HG03378 (cell line): Measurements from ENCODE around the gene DENND1C.
"Not testable (repeated sequence)": the region's sequence is repeated elsewhere in the genome, so short reads cannot be mapped to it uniquely, and the experiment has no call there.

Experiments used
- ATAC-seq: cut with Tn5 transposase; IDR thresholded peaks from one replicate; pipeline ENCODE4 v1.9.1; 2021; ENCODE audit warnings: mild to moderate bottlenecking, moderate library complexity; ENCODE audit not compliant: unreplicated experiment

The DENND1C gene

DNA sequence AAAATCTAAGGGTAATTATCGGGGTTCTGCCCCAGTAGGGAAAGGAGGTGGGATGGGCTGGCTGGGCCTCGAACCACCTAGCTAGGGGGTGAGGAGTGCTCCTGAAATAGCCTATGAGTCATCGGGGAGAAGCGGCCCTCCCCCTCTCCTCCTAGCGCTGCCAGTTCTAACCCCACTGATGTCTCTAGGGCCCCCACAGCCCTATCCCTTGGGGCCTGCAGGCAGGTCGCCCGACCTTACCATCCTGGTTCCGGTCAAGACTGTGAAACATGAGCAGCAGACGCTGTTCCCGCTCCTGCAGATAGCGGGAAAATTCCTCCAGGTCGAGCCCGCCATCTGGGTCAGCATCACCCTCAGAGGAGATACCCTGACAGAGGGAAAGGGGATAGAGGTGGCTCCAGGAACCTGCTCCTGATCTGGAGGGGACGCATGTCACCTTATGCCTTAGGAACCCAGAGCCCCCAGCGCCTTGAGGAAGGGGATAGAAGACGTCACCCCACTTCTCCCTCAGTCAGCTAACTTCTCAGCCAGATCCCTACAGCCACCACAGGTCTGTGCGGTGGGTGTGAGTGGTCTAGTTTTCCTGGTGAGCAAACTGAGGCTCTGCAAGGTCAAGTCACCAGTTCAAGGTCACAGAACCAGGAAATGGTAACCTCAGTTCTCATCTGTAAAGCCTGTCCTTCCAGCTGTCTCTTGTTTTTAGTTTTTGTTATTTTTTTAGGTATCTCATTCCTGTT, 23.5 kb downstream of the DENND1C start:
- ATAC-seq, result no peak

DNA sequence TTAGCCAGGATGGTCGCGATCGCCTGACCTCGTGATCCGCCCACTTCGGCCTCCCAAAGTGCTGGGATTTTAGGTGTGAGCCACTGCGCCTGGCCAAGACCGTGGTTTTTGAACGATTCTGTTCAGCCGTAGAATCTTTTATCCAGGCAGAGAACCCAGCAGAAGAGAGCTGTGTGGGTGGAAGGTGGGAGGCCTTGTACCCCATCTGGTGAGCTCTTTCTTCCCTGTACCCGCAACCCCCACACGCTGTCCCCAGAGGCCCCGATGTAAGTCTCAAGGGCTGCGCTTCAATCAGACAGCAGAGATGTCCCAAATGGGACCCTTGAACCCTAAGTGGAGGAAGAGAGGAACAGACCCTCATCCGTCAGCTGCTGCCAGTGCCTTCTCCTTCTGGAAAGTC, 25.7 kb downstream of the DENND1C start:
- ATAC-seq, result no peak

DNA sequence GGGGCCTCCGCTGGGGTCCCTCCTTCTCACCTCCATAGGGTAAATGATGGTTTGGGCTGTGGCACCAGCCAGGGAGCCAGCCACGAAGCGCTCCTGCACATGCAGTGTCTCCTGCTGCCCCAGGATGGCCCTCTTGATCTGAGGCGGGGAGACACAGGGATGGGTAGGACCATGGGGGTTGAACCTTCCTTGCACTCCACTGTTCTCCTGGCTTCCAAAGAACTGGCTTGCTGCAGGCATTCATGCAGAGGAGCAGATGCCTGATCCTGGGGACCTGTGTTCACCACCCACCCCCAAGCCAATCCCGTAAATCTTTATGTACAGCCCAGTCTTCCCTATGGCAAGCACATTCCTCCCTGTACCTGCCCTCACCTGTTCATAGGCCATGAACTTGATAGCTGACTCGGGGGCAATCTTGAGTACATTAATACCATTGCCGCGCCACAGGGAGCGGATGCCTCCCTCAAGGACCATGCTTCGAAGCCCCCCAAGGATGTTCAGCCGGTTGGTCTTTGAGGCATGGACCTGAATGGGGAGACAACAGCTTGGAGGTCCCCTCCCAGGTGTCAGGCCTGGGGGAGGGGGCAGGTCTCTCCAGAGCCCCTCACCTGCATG, 27.5 kb downstream of the DENND1C start:
- ATAC-seq, result no peak

DNA sequence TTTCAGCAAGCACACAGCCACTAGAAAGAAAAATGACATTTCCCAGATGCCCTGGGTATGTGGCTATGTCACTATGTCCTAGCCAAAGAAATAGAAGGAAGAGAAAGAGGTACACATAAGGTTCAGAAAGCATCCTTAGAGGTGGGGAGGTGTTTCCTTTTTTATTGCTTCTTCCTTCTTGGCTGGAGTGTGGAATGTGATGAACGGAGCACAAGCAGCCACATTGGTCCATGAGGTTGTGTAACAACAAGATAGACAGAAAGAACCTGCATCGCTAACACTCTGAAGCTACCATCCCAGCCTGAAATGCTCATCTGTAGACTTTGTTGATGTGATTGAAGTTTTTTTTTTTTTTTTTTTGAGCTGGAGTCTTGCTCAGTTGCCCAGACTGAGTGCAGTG, 28.7 kb downstream of the DENND1C start:
- ATAC-seq, result no peak

DNA sequence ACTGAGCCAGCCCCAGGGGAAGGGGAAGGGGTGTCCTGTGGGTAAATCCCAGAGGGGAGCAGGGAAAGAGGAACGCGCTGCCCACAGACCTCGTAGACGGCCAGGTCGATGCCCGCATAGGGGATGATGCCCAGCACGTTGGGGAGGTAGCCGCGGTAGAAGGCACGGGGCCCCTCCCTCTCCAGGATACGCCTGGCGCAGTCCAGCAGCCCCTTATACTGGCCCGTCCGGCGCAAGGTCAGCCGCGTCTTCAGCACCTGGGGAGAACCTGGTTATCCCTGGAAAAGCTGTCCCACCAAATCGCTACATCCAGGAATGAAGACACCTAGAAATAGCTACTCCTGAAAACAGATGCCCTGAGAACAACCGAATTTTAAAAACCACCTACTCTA, 29.4 kb downstream of the DENND1C start:
- no peak for ATAC-seq

DNA sequence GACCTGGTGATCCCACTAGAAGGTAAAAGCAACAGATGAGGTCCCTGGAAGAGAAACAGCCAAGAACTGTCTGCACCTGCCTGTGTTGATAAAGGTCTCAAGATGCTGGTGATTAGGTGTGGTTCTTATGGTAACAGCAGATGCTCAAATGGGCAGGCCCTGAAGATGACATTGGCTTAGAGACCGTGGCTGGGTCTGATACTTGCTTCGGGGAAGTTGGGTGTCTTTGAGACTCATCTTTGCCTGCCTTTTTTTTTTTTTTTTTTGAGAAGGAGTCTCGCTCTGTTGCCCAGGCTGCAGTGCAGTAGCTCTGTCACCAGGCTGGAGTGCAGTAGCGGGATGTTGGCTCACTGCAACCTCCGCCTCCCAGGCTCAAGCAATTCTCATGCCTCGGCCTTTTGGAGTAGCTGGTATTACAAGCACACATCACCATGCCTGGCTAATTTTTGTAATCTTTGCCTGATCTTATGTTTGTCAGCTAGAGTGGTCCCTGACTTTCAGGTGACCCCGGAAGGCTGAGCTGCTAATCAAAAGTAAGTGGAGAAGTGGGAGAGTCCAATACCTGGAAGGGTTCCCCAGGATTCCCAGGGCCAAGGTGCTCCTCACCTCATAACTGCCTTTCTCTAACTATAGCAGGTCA, 29.9 kb downstream of the DENND1C start:
- no peak for ATAC-seq

DNA sequence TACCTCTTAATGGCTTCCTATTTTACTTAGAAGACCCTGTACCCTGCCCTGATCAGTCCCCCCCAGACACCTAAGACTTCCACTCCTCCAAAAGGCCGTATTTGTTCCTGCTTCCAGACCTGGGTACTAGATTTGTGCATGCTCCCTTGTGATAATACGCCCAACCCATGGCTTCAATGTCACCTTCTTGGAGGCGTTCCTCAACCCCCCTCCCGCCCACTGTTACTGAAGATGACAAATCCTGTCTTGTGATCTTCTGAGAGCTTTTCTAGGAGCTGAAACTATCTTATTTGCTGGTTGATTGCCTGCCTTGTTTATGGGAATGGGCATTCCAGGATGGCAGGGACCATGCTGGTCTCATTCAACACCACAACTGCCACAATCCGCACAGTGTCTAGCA, 31.4 kb downstream of the DENND1C start:
- no peak for ATAC-seq

DNA sequence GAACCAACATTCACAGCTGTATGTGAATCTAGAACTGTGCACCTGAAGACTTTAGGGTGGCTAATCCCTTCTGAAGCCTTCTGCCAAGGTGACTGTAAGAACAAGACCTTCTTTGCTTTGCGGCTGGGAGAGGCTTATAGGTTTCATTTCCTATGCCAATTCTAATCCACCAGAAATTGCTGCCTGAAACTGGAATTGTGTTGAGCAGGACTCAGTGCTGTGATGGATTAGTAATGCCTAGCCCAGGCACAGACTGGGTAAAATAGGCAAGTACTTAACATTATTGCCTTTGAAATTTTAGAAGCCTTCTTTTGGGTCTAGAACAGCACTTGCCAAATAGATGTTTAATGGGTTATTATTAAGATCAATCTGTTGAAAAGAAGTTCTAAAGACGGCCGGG, 33.5 kb downstream of the DENND1C start:
- ATAC-seq, result no peak

DNA sequence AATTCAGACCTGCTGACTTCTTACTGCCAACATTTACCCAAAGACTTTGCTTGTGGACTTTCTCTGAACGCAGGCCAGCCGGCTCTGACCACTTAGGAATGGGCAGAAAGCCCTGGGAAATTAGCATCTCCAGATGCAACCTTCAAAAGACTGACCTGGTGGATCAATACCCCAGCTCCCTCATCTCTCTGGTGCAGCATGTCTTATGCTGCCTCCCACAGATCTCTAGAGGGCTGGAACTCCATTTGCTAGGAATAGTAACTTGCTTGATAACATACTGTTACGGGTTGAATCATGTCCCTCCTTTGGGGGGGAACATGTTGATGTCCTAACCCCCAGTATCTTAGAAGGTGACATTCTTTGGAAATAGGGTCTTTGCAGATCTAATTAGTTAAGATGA, 35.1 kb downstream of the DENND1C start:
- no peak for ATAC-seq

DNA sequence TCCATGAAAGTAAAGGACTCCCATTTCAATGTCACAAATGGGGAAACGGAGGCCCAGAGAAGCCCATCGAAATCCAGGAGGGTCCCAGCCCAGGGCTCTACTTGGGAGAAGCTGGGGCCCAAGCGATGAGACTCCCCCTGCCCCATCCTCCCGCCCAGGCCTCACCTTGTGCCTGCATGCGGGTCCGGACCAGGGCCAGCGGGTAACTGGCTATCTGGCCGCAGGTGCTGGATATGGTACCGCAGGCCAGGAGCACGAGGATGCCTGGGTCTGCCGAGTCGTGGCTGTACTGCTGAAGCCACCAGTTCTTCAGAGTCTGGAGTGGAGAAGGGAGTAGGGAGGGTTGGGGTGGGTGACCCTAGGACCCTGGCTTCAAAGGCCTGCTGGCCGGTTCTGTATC, 37.6 kb downstream of the DENND1C start:
- no peak for ATAC-seq

DNA sequence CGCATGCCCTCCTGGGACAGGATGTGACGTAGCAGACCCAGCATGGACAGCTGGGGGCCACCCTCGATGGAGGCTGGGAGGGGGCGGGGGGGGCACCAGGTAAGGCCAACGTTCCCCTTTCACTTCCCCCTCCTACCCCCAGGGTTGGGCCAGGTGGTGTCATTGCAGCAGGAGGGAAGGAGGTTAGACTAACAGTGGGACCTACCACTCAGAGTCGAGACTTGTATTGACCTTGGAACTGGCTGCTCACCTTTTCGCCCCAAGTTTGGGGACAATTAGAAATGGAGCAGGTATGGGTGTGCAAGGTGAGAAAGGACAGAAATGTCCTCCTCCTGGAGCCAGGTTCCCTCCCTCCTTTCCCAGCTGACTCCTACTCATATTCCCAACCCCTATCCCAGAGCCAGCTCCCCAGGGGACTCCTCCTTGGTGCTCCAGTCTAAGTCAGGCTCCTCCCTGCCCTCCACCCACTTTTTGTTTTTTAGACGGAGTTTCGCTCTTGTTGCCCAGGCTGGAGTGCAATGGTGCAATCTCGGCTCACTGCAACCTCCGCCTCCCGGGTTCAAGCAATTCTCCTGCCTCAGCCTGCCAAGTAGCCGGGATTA, 39.4 kb downstream of the DENND1C start:
- ATAC-seq, result no peak

DNA sequence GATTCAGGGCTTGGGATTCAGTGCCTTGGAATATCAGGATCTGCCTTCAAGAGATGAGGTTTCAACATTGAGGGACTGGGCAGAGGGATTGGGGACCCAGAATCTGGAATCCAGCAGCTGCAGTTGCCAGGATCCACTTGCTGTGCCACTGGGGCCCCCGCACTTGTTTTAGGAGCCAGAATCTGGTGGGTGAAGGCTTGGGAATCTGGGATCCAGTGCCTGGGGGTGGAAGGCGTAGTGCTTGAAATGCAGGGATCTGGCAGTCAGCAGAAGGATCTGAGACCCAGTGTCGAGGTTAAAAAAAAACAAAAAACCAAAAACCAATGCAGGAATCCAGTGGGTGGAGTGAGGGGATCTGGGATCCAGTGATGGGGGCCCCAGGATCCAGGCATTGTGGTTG, 40.7 kb downstream of the DENND1C start:
- ATAC-seq, result no peak

DNA sequence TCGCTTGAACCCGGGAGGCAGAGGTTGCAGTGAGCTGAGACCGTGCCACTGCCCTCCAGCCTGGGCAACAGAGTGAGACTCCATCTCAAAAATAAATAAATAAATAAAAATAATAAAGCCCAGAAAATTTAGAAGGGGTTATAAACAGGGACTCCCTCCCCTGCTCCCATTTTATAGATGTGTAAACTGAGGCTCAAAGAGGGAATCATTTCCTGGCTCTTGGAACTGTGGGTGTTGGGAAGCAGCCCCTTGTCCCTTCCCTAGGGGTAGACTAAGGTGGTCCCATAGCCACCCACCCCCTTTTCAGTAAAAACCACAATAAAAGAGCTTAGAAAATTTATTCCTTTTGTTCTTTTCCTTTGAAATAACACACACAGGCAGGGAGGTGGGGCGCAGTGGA, 41.8 kb downstream of the DENND1C start:
- no peak for ATAC-seq

DNA sequence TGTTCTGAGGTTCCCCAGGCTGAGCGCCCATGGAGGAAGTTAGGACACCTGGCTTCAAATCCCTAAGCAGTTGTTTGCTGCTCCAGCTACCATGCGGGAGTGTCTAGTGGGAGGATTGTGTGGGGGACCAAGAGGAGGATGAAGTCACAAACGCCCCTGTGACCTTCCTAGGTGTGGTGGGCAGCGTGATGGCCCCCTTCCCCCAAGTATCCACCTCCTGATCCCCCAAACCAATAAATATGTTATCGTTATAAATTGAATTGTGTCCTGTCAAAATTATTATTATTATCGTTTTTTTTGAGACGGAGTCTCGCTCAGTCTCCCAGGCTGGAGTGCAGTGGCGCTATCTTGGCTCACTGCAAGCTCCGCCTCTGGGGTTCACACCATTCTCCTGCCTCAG, 47.9 kb downstream of the DENND1C start, which contains the start of gene SLC25A41:
Gene SLC25A41 (minus strand): TSS at position 101 of the 400 bp plus-strand sequence. CDS start 70 bp downstream, at position 31.
- ATAC-seq, result no peak

DNA sequence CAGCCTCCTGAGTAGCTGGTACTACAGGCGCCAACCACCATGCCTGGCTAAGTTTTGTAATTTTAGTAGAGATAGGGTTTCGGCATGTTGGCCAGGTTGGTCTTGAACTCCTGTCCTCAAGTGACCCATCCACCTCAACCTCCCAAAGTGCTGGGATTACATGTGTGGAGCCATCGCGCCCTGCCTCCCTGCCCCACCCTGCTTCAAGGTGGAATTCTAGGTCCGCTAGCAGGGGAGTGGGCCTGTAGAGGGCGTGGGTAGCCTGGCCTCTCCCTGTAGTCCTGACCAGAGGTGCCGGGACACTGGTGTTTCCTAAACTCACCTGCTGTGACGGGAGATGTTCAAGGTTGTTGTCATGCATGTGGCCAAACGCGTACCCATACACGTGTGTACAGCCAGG, 48.4 kb downstream of the DENND1C start:
- no peak for ATAC-seq

DNA sequence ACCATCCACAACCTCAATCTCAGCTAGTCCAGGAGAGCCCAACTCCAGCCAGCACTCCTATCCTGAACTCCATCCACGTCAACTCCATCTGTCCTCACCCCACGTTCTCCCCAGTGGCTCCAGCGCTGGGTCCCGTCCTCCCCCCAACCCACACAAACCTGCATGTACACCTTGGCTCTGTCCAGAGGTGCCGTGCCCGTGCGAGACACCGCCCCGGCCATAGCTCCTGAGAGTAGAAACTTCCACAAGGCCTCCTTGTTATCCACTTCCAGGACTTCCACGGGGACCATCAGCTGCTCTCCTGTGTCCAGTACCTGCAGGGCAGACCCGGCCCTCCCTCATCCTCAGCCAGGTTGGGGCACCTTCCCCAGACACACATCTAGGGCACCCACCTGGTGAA, 49.7 kb downstream of the DENND1C start:
- ATAC-seq, result no peak

DNA sequence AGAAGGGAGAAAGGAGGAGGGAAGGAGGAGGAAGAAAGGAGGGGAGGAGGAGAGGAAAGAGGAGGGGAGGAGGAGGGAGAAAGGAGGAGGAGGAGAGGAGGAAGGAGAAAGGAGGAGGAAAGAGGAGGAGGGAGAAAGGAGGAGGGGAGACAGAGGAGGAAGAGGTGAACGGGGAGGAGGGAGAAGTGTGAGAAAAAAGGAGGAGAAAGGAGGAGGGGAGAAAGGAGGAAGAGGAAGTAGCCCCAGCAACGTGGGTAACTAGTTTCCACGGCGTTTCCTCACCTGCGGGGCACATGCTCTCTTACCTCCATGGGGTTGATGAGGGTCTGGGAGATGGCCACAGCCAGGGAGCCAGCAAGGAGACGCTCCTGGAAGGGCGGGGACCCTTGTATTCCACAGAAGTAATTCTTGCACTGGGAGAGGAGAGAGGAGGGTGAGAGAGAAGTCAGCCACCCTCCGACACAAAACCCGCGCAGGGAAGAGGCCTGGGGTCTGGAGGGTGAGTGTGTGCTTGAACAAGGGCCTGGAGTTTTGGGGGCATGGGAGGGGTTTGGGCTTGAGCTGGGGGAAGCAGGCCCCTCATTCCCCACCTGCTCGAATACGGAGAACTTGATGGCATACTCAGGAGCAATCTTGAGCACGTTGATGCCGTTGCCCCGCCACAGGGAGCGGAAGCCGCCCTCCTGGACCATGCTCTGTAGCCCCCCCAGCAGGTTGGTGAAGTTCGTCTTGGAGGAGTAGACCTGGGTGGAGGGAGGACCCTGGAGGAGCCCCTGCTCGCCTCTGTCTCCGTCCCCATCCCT, 52.0 kb downstream of the DENND1C start:
- no peak for ATAC-seq

DNA sequence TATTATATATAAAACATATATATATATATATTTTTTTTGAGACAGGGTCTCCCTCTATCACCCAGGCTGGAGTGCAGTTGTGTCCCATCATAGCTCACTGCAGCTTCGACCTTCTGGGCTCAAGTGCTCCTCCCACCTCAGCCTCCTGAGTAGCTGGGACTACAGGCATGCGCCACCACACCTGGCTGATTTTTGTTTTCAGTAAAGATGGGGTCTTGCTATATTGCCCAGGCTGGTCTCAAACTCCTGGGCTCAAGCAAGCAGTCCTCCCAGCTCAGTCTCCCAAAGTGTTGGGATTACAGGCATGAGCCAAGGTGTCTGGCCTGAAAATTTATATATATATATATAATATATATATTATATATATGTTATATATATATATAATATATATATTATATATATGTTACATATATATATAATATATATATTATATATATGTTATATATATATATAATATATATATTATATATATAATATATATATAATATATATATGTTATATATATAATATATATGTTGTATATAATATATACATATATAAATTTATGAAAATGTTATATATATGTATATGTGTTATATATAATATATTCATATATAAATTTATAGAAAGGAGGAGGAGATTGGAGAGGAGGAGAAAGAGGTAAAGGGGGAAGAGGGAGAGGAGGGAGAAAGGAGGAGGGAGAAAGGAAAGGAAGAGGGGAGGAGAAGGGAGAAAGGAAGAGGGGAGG, 52.7 kb downstream of the DENND1C start:
- ATAC-seq, result not testable (repeated sequence)

DNA sequence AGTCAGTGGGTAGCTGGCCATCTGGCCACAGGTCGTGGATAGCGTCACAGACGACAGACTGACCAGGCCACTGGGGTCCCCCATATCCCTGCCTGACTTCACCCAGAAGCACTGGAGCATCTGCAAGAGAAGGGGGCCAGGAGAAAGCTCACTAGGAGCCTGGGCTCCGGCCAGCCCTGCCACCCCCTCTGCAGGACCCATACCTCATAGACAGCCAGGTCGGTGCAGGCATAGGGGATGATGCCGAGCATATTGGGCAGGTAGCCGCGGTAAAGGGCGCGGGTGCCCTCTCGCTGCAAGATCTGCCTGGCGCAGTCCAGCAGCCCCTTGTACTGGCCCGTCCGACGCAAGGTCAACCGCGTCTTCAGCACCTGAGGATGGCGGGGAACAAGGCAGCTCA, 54.5 kb downstream of the DENND1C start:
- ATAC-seq, result no peak
